GM10266 (cell line): ENCODE data around the gene DLG2.

ENCODE experiments used
- DNase-seq: peaks from one replicate; pipeline ENCODE4 v3.0.0; 2012; ENCODE audit errors: extremely low spot score
- TF ChIP-seq, protein P1 (sequence below): IDR thresholded peaks from 2 replicates; pipeline ENCODE4 v1.5.1; 2012; ENCODE audit warnings: mild to moderate bottlenecking, low read depth; ENCODE audit not compliant: control insufficient read depth, insufficient read depth; ENCODE audit errors: missing control alignments

Gene DLG2

GRCh38 chr11:83574519-83574918 lies 2052.6 kb downstream of the DLG2 start:
- DNase-seq: no peak
- TF ChIP-seq, protein P1, sequence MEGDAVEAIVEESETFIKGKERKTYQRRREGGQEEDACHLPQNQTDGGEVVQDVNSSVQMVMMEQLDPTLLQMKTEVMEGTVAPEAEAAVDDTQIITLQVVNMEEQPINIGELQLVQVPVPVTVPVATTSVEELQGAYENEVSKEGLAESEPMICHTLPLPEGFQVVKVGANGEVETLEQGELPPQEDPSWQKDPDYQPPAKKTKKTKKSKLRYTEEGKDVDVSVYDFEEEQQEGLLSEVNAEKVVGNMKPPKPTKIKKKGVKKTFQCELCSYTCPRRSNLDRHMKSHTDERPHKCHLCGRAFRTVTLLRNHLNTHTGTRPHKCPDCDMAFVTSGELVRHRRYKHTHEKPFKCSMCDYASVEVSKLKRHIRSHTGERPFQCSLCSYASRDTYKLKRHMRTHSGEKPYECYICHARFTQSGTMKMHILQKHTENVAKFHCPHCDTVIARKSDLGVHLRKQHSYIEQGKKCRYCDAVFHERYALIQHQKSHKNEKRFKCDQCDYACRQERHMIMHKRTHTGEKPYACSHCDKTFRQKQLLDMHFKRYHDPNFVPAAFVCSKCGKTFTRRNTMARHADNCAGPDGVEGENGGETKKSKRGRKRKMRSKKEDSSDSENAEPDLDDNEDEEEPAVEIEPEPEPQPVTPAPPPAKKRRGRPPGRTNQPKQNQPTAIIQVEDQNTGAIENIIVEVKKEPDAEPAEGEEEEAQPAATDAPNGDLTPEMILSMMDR: no peak

- TF ChIP-seq, protein P1: no peak
- DNase-seq: no peak
Observed at GRCh38 chr11:83572581-83573496, 2054.3 kb downstream of the DLG2 start.

GRCh38 chr11:83571302-83571701 lies 2055.8 kb downstream of the DLG2 start:
- TF ChIP-seq, protein P1: no peak
- DNase-seq: no peak

- no peak for DNase-seq
- TF ChIP-seq, protein P1: no peak
Observed at GRCh38 chr11:83569134-83569805, 2057.9 kb downstream of the DLG2 start.

GRCh38 chr11:83568516-83568915 lies 2058.6 kb downstream of the DLG2 start:
- TF ChIP-seq, protein P1: no peak
- DNase-seq: no peak

- no peak for DNase-seq
- TF ChIP-seq, protein P1: no peak
Observed at GRCh38 chr11:83566950-83567349, 2060.2 kb downstream of the DLG2 start.

- TF ChIP-seq, protein P1: no peak
- no peak for DNase-seq
Observed at GRCh38 chr11:83564870-83565269, 2062.3 kb downstream of the DLG2 start.
